H9 (cell line): ENCODE data around the gene ATF3. TPM values are rescaled to one million over a fixed set of nuclear protein-coding genes. Genes with fewer than 3 reads are reported as not detected.

Experiments used
- DNase-seq: peaks from one replicate; pipeline ENCODE4 v3.0.0-alpha.2; 2017
- H2AFZ ChIP-seq: one replicate; pipeline ENCODE4 v1.6.1; 2013; ENCODE audit warnings: mild to moderate bottlenecking, low read length, control low read depth, moderate library complexity
- H2AK5ac ChIP-seq: 2 replicates; pipeline ENCODE4 v1.6.1; 2013; ENCODE audit warnings: low read length, control low read depth, mixed read lengths; ENCODE audit not compliant: insufficient read length
- H2BK120ac ChIP-seq: one replicate; pipeline ENCODE4 v1.6.1; 2013; ENCODE audit warnings: low read depth, mild to moderate bottlenecking, low read length, control low read depth, inconsistent platforms; ENCODE audit not compliant: poor library complexity, severe bottlenecking
- H2BK12ac ChIP-seq: 2 replicates; pipeline ENCODE4 v1.6.1; 2013; ENCODE audit warnings: low read length, control low read depth, mixed read lengths, low read depth; ENCODE audit not compliant: insufficient read length
- H2BK15ac ChIP-seq: 2 replicates; pipeline ENCODE4 v1.6.1; 2013; ENCODE audit warnings: low read depth, low read length, control low read depth
- H2BK20ac ChIP-seq: one replicate; pipeline ENCODE4 v1.6.1; 2013; ENCODE audit warnings: low read depth, mild to moderate bottlenecking, low read length, control low read depth, inconsistent platforms; ENCODE audit not compliant: poor library complexity, severe bottlenecking
- H2BK5ac ChIP-seq: 2 replicates; pipeline ENCODE4 v1.6.1; 2013; ENCODE audit warnings: low read length, control low read depth, mixed read lengths; ENCODE audit not compliant: insufficient read length
- H3K14ac ChIP-seq: 2 replicates; pipeline ENCODE4 v1.6.1; 2013; ENCODE audit warnings: low read length, control low read depth; ENCODE audit not compliant: insufficient read depth
- H3K18ac ChIP-seq: 2 replicates; pipeline ENCODE4 v1.6.1; 2013; ENCODE audit warnings: low read depth, mild to moderate bottlenecking, mixed read lengths, low read length, control low read depth; ENCODE audit not compliant: insufficient read length
- H3K23ac ChIP-seq: 2 replicates; pipeline ENCODE4 v1.6.1; 2013; ENCODE audit warnings: low read length, control low read depth, mixed read lengths, low read depth; ENCODE audit not compliant: insufficient read length
- H3K23me2 ChIP-seq: 2 replicates; pipeline ENCODE4 v1.6.1; 2013; ENCODE audit warnings: low read depth, mild to moderate bottlenecking, mixed read lengths, low read length, control low read depth; ENCODE audit not compliant: insufficient read length, poor library complexity, severe bottlenecking
- H3K27ac ChIP-seq: 2 replicates; pipeline ENCODE4 v1.5.1; 2013; ENCODE audit warnings: low read length, control low read depth, mixed read lengths, low read depth; ENCODE audit not compliant: insufficient read length
- H3K27me3 ChIP-seq: 2 replicates; pipeline ENCODE4 v1.6.1; 2013; ENCODE audit warnings: low read length, control low read depth, inconsistent platforms; ENCODE audit not compliant: insufficient read depth
- H3K4ac ChIP-seq: 2 replicates; pipeline ENCODE4 v1.6.1; 2013; ENCODE audit warnings: low read depth, mild to moderate bottlenecking, control low read depth, inconsistent platforms, low read length, moderate library complexity
- H3K4me1 ChIP-seq: 2 replicates; pipeline ENCODE4 v1.6.1; 2013; ENCODE audit warnings: low read length, control low read depth, inconsistent platforms; ENCODE audit not compliant: insufficient read depth
- H3K4me2 ChIP-seq: 2 replicates; pipeline ENCODE4 v1.6.1; 2013; ENCODE audit warnings: low read length, control low read depth, mixed read lengths; ENCODE audit not compliant: insufficient read length, insufficient read depth
- H3K56ac ChIP-seq: 2 replicates; pipeline ENCODE4 v1.6.1; 2013; ENCODE audit warnings: low read depth, mild to moderate bottlenecking, mixed read lengths, low read length, control low read depth; ENCODE audit not compliant: insufficient read length
- H3K79me1 ChIP-seq: 2 replicates; pipeline ENCODE4 v1.6.1; 2013; ENCODE audit warnings: low read depth, mild to moderate bottlenecking, moderate library complexity, low read length, control low read depth, inconsistent platforms; ENCODE audit not compliant: insufficient read depth, poor library complexity, severe bottlenecking
- H3K79me2 ChIP-seq: 2 replicates; pipeline ENCODE4 v1.6.1; 2013; ENCODE audit warnings: low read length, control low read depth, inconsistent platforms; ENCODE audit not compliant: insufficient read depth
- H3K9ac ChIP-seq: 2 replicates; pipeline ENCODE4 v1.6.1; 2013; ENCODE audit warnings: low read length, control low read depth, mixed read lengths; ENCODE audit not compliant: insufficient read length; ENCODE audit errors: extremely low read depth
- H3K9me3 ChIP-seq: one replicate; pipeline ENCODE4 v1.6.1; 2013; ENCODE audit warnings: low read depth, low read length, inconsistent platforms; ENCODE audit not compliant: control insufficient read depth
- H3T11ph ChIP-seq: one replicate; pipeline ENCODE4 v1.6.1; 2013; ENCODE audit warnings: mild to moderate bottlenecking, low read length, control low read depth, inconsistent platforms
- H4K20me1 ChIP-seq: one replicate; pipeline ENCODE4 v1.6.1; 2013; ENCODE audit not compliant: control insufficient read depth, insufficient read length, insufficient read depth
- H4K5ac ChIP-seq: 2 replicates; pipeline ENCODE4 v1.6.1; 2013; ENCODE audit warnings: low read depth, mild to moderate bottlenecking, mixed read lengths, low read length, control low read depth; ENCODE audit not compliant: insufficient read length
- H4K8ac ChIP-seq: replicated peaks from 2 replicates; pipeline ENCODE4 v1.6.1; 2013; ENCODE audit warnings: low read length, control low read depth, mixed read lengths, low read depth; ENCODE audit not compliant: insufficient read length
- H4K91ac ChIP-seq: 2 replicates; pipeline ENCODE4 v1.6.1; 2013; ENCODE audit warnings: low read depth, mild to moderate bottlenecking, moderate library complexity, mixed read lengths, low read length, control low read depth; ENCODE audit not compliant: insufficient read length
- H3K27ac Mint-ChIP-seq, 3 experiments: 2 replicates in 2 of 3; 3 replicates in 1 of 3; pipeline ENCODE4 v1.8.0; 2020 to 2021; ENCODE audit warnings: mixed read lengths in 3 of 3, mild to moderate bottlenecking in 1 of 3, moderate library complexity in 1 of 3
- H3K27me3 Mint-ChIP-seq: 2 replicates; pipeline ENCODE4 v1.8.0; 2021; ENCODE audit warnings: low read depth, mild to moderate bottlenecking, moderate library complexity, mixed read lengths
- H3K36me3 Mint-ChIP-seq, 3 experiments: 2 replicates in 2 of 3; 3 replicates in 1 of 3; pipeline ENCODE4 v1.8.0; 2020 to 2021; ENCODE audit warnings: low read depth in 3 of 3, mixed read lengths in 3 of 3; ENCODE audit not compliant: insufficient read depth in 1 of 3
- H3K4me1 Mint-ChIP-seq, 2 experiments: 2 replicates each; pipeline ENCODE4 v1.8.0; 2020; ENCODE audit warnings: mixed read lengths in 2 of 2
- H3K4me3 Mint-ChIP-seq, 2 experiments: 2 replicates in 1 of 2; 3 replicates in 1 of 2; pipeline ENCODE4 v1.8.0; 2020 to 2021; ENCODE audit warnings: mild to moderate bottlenecking in 2 of 2, mixed read lengths in 2 of 2, moderate library complexity in 1 of 2
- H3K9me3 Mint-ChIP-seq, 2 experiments: 2 replicates in 1 of 2; 3 replicates in 1 of 2; pipeline ENCODE4 v1.8.0; 2020; ENCODE audit warnings: mild to moderate bottlenecking in 2 of 2, mixed read lengths in 2 of 2, moderate library complexity in 1 of 2
- WGBS: extraction: QIAGEN DNeasy Blood & Tissue Kit; methylation state at CpG from one replicate; pipeline ENCODE4 v1.1.7; 2013; ENCODE audit warnings: missing lambda C conversion rate, low lambda C conversion rate, mixed read lengths; ENCODE audit not compliant: insufficient read length; ENCODE audit errors: extremely low coverage; 5-methylcytosine and 5-hydroxymethylcytosine counted together
- total RNA-seq: library from RNA; stranded (reverse); gene quantifications from 2 replicates; pipeline ENCODE4 v1.2.1, GENCODE V29; 2021
- TF ChIP-seq, protein P1 (sequence below): fragments of 200-600 bp; sonication (generic); conservative IDR thresholded peaks from 3 replicates; pipeline ENCODE4 v1.8.0; 2021; ENCODE audit warnings: antibody characterized with exemption, mild to moderate bottlenecking

The ATF3 gene
- total RNA-seq, 1 experiment from 2014 or later, result 14.7 TPM

DNA sequence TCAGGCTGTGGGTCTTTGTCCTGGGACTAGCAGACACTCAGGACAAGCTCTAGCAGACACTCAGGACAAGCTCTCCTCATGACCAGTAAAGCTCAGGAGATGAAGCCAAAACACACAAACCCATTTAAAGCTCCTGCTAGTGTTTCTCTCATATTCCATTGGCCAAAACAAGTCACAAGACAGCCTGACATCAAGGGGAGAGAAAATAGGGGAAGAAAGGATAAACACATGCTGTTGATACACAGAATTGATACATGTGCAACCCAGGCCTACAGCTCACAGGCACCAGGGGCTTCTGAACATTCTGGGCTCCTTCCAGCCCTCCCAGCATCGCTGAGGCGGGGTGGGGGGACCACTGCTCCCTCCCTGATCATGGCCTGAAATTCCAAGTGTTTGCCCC is 35.3 kb downstream of the ATF3 start:
- no CpG with 5 or more reads among the region's 2 CpGs for WGBS
- TF ChIP-seq, protein P1, sequence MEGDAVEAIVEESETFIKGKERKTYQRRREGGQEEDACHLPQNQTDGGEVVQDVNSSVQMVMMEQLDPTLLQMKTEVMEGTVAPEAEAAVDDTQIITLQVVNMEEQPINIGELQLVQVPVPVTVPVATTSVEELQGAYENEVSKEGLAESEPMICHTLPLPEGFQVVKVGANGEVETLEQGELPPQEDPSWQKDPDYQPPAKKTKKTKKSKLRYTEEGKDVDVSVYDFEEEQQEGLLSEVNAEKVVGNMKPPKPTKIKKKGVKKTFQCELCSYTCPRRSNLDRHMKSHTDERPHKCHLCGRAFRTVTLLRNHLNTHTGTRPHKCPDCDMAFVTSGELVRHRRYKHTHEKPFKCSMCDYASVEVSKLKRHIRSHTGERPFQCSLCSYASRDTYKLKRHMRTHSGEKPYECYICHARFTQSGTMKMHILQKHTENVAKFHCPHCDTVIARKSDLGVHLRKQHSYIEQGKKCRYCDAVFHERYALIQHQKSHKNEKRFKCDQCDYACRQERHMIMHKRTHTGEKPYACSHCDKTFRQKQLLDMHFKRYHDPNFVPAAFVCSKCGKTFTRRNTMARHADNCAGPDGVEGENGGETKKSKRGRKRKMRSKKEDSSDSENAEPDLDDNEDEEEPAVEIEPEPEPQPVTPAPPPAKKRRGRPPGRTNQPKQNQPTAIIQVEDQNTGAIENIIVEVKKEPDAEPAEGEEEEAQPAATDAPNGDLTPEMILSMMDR, result no peak
- no peaks in the 10 kb centered on the region for H3K9me3 Mint-ChIP-seq

More for the DNA sequence above, 35.3 kb downstream of the ATF3 start:
- H3K4me1 Mint-ChIP-seq, result peaks cover 1% of the 10 kb centered on the region in 2 experiments
- Histone ChIP-seq H3K23me2 (no peaks in the 10 kb centered on the region), H2BK15ac (no peak overlapping the region), H3K9ac (no peak overlapping the region), H4K91ac (no peak overlapping the region), H3K4ac (no peak overlapping the region), H2AK5ac (no peak overlapping the region), H3K9me3 (no peaks in the 10 kb centered on the region), H3K79me1 (no peaks in the 10 kb centered on the region), H2BK5ac (no peak overlapping the region), H4K20me1 (no peaks in the 10 kb centered on the region), H2AFZ (no peak overlapping the region), H4K8ac (no peak overlapping the region), H3K56ac (no peak overlapping the region), H2BK20ac (no peak overlapping the region), H4K5ac (no peak overlapping the region), H3K27me3 (no peaks in the 10 kb centered on the region), H3K4me1 (no peaks in the 10 kb centered on the region), H2BK12ac (no peak overlapping the region), H3K79me2 (no peaks in the 10 kb centered on the region), H3K27ac (no peak overlapping the region), H2BK120ac (no peak overlapping the region), H3K4me2 (no peak overlapping the region), H3K18ac (no peak overlapping the region), H3T11ph (no peak overlapping the region), H3K14ac (no peak overlapping the region), H3K23ac (no peak overlapping the region)
- peaks cover 27% of the 10 kb centered on the region for H3K27me3 Mint-ChIP-seq
- H3K4me3 Mint-ChIP-seq, result no peak overlapping the region
- no peak for DNase-seq
- no peaks in the 10 kb centered on the region for H3K36me3 Mint-ChIP-seq
- H3K27ac Mint-ChIP-seq, result no peak overlapping the region
